OCI-LY1 (cell line): ENCODE data around the gene PCNX2.

Experiments
- EZH2 ChIP-seq: fragments of 200-600 bp; sonication (generic), shearing (Covaris generic); IDR thresholded peaks from 2 replicates; pipeline ENCODE4 v1.8.0; 2017; ENCODE audit warnings: borderline replicate concordance, mixed run types, mild to moderate bottlenecking, antibody characterized with exemption, low read length, moderate library complexity, mixed read lengths
- TF ChIP-seq, protein P1 (sequence below): fragments of 200-600 bp; sonication (generic), shearing (Covaris generic); IDR thresholded peaks from 2 replicates; pipeline ENCODE4 v1.5.1; 2017; ENCODE audit warnings: mild to moderate bottlenecking, antibody characterized with exemption, low read length, moderate library complexity, mixed read lengths

DNA sequence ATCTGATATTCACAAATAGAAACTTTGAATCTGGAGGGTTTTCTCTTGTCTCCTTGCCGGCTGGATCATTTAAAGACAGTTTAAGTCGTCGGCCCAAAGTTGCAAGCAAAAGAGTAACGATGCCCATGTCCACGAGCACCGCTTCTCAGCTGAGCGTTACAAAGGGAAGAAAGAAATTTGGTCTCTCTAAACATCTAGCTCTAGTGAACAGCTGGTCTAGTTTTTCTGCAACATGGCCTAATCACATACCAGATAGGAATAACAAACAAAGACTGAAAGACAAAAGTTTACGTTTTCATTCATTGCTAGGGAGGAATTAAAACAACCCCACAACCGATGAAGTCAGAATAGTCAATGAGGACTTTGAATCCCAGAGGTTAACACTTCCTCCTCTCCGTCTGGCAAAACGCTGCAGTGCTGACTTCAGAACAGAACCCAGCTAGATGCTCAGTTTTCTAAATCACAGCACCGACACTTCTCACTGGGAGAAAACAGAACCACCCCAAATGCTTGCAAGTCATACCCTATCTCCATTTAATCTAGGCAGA is 275.7 kb downstream of the PCNX2 start:
- TF ChIP-seq, protein P1, sequence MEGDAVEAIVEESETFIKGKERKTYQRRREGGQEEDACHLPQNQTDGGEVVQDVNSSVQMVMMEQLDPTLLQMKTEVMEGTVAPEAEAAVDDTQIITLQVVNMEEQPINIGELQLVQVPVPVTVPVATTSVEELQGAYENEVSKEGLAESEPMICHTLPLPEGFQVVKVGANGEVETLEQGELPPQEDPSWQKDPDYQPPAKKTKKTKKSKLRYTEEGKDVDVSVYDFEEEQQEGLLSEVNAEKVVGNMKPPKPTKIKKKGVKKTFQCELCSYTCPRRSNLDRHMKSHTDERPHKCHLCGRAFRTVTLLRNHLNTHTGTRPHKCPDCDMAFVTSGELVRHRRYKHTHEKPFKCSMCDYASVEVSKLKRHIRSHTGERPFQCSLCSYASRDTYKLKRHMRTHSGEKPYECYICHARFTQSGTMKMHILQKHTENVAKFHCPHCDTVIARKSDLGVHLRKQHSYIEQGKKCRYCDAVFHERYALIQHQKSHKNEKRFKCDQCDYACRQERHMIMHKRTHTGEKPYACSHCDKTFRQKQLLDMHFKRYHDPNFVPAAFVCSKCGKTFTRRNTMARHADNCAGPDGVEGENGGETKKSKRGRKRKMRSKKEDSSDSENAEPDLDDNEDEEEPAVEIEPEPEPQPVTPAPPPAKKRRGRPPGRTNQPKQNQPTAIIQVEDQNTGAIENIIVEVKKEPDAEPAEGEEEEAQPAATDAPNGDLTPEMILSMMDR, result no peak
- no peak for TF ChIP-seq EZH2
